NCI-H1417 treated with DMSO at 0.1 percent for 48 hours (cell line): ENCODE measurements around the gene RGPD6.
"Not testable (repeated sequence)": the region's sequence is repeated elsewhere in the genome, so short reads cannot be mapped to it uniquely, and the experiment has no call there.

Source experiments
- DNase-seq: peaks from one replicate; lab custom pipeline; 2025; lab: John Stamatoyannopoulos, UW

Gene RGPD6

GRCh38 chr2:110481200-110481599, 95.8 kb downstream of the RGPD6 start:
- DNase-seq: not testable (repeated sequence)

- DNase-seq: not testable (repeated sequence)
Measured at GRCh38 chr2:110480084-110480483, 96.9 kb downstream of the RGPD6 start.

- not testable (repeated sequence) for DNase-seq
Measured at GRCh38 chr2:110477370-110477769, 99.7 kb downstream of the RGPD6 start.

- not testable (repeated sequence) for DNase-seq
Measured at GRCh38 chr2:110476952-110477351, 100.1 kb downstream of the RGPD6 start.

GRCh38 chr2:110475627-110476359, 101.2 kb downstream of the RGPD6 start:
- not testable (repeated sequence) for DNase-seq

- not testable (repeated sequence) for DNase-seq
Measured at GRCh38 chr2:110474898-110475297, 102.1 kb downstream of the RGPD6 start.

GRCh38 chr2:110473059-110473358, 104.0 kb downstream of the RGPD6 start:
- not testable (repeated sequence) for DNase-seq

- DNase-seq: not testable (repeated sequence)
Measured at GRCh38 chr2:110472171-110473058, 104.6 kb downstream of the RGPD6 start, which contains the start of gene LIMS4. LIMS4 (minus strand) TSS chr2:110472816; CDS start chr2:110472778, 38 bp downstream.

- not testable (repeated sequence) for DNase-seq
Measured at GRCh38 chr2:110468921-110469320, 108.1 kb downstream of the RGPD6 start.

- DNase-seq: not testable (repeated sequence)
Measured at GRCh38 chr2:110465312-110465711, 111.7 kb downstream of the RGPD6 start.
